Parathyroid adenoma (tissue), 2 donors: ENCODE measurements around the gene CD7.
A peak's percentile ranks its signal among the peaks of the same experiment; 100 is the strongest.

Experiments
- H2AFZ ChIP-seq: fragments of 300-600 bp; sonication (generic); one replicate; pipeline ENCODE4 v1.7.0; 2017; ENCODE audit warnings: antibody characterized with exemption, mild to moderate bottlenecking
- H3K27ac ChIP-seq: fragments of 300-600 bp; sonication (generic); one replicate; pipeline ENCODE4 v1.7.0; 2017
- H3K27me3 ChIP-seq: fragments of 300-600 bp; sonication (generic); one replicate; pipeline ENCODE4 v1.7.0; 2017; ENCODE audit warnings: low read length; ENCODE audit not compliant: control insufficient read depth, insufficient read depth
- H3K36me3 ChIP-seq: fragments of 300-600 bp; sonication (generic); one replicate; pipeline ENCODE4 v1.7.0; 2017; ENCODE audit warnings: low read length; ENCODE audit not compliant: control insufficient read depth, insufficient read depth
- H3K4me1 ChIP-seq: fragments of 300-600 bp; sonication (generic); one replicate; pipeline ENCODE4 v1.7.0; 2017; ENCODE audit warnings: control low read depth
- H3K4me2 ChIP-seq: fragments of 300-600 bp; sonication (generic); one replicate; pipeline ENCODE4 v1.7.0; 2017; ENCODE audit warnings: low read length
- H3K4me3 ChIP-seq: fragments of 300-600 bp; sonication (generic); one replicate; pipeline ENCODE4 v1.7.0; 2017; ENCODE audit warnings: low read depth, low read length
- H3K79me2 ChIP-seq: fragments of 300-600 bp; sonication (generic); one replicate; pipeline ENCODE4 v1.7.0; 2017; ENCODE audit warnings: control low read depth
- H3K9ac ChIP-seq: fragments of 300-600 bp; sonication (generic); one replicate; pipeline ENCODE4 v1.7.0; 2017; ENCODE audit warnings: mild to moderate bottlenecking
- H3K9me3 ChIP-seq: fragments of 300-600 bp; sonication (generic); one replicate; pipeline ENCODE4 v1.7.0; 2017; ENCODE audit warnings: low read length; ENCODE audit not compliant: control insufficient read depth
- TF ChIP-seq, protein P1 (sequence below): fragments of 300-600 bp; sonication (generic); IDR thresholded peaks from one replicate; pipeline ENCODE4 v1.7.0; 2017; ENCODE audit warnings: antibody characterized with exemption, mild to moderate bottlenecking
- donor health status: primary hyperparathyroidism.

CD7 gene

DNA sequence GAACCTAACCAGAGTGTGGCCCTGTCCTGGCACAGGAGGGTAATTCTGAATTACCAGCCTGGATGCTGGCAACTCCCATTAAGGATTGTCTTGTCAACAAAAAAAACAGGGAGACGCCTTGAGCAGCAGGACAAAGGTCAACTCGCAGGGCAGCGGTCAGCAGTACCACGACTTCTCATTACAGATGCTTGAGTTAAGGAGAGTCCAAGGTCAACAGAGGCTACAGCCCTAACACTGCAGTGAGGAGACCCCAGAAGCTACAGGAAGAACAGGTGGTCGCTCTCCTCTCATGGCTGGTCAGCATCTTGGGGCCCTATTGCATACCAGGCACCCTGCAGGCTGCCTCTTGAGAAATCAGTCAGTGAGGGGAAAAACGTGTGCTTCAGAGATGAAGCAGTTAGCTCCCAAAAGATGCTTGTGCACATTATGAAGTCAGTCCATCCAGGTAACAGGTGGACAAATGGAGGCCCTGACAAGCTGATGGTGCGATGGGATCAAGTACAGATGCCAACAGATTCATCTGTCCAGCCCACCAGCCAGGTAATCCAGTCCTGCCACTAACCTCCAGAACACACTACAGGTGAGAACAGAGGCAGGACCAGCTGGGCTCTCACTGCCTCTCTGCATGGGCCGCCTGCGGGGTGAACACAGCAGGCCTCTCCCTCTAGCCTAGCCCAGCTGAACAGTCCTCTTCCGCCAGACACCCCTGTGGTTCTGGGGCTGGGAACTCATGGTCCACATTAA is 48.1 kb downstream of the CD7 start:
- no peaks in the 10 kb centered on the region for H3K9me3 ChIP-seq
- H3K4me2 ChIP-seq: no peak overlapping the region
- no peaks in the 10 kb centered on the region for H3K27me3 ChIP-seq
- no peaks in the 10 kb centered on the region for H3K36me3 ChIP-seq
- H3K4me1 ChIP-seq: peaks cover 35% of the 10 kb centered on the region
- H3K9ac ChIP-seq: no peak overlapping the region
- TF ChIP-seq, protein P1, sequence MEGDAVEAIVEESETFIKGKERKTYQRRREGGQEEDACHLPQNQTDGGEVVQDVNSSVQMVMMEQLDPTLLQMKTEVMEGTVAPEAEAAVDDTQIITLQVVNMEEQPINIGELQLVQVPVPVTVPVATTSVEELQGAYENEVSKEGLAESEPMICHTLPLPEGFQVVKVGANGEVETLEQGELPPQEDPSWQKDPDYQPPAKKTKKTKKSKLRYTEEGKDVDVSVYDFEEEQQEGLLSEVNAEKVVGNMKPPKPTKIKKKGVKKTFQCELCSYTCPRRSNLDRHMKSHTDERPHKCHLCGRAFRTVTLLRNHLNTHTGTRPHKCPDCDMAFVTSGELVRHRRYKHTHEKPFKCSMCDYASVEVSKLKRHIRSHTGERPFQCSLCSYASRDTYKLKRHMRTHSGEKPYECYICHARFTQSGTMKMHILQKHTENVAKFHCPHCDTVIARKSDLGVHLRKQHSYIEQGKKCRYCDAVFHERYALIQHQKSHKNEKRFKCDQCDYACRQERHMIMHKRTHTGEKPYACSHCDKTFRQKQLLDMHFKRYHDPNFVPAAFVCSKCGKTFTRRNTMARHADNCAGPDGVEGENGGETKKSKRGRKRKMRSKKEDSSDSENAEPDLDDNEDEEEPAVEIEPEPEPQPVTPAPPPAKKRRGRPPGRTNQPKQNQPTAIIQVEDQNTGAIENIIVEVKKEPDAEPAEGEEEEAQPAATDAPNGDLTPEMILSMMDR: no peak
- no peak overlapping the region for H3K27ac ChIP-seq
- H2AFZ ChIP-seq: no peak overlapping the region
- peaks cover 78% of the 10 kb centered on the region for H3K79me2 ChIP-seq
- no peak overlapping the region for H3K4me3 ChIP-seq

- H3K4me1 ChIP-seq: peaks cover 35% of the 10 kb centered on the region
- H3K4me3 ChIP-seq: no peak overlapping the region
- H2AFZ ChIP-seq: no peak overlapping the region
- H3K4me2 ChIP-seq: peak overlapping the region; percentile 58
- H3K9me3 ChIP-seq: no peaks in the 10 kb centered on the region
- TF ChIP-seq, protein P1: no peak
- H3K27ac ChIP-seq: peak overlapping the region; percentile 30
- H3K9ac ChIP-seq: no peak overlapping the region
- H3K79me2 ChIP-seq: peaks cover 90% of the 10 kb centered on the region
- H3K36me3 ChIP-seq: no peaks in the 10 kb centered on the region
- H3K27me3 ChIP-seq: no peaks in the 10 kb centered on the region
Observed at GRCh38 chr17:82267575-82268379, 49.6 kb downstream of the CD7 start.

DNA sequence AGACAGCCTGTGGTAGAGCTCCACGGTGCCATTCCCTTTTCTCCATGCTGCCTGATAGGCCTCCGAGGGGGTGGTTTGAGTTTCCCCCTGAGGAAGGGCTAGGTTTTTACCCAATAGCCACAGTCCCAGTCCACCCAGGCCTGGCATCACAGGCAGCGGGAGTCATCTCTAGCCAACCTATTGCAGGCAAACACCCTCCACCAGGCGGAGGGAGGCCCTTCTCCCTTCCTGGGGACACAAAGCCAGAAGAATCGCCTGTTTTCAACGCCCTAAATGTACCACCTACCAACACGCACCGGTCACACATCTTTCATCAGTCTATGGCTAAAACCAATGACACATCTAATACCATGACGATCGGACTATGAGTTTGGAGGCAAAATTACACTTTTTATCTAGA is 51.3 kb downstream of the CD7 start:
- no peak overlapping the region for H3K9ac ChIP-seq
- no peak overlapping the region for H2AFZ ChIP-seq
- no peak overlapping the region for H3K4me3 ChIP-seq
- TF ChIP-seq, protein P1: no peak
- H3K9me3 ChIP-seq: no peaks in the 10 kb centered on the region
- peaks cover 83% of the 10 kb centered on the region for H3K79me2 ChIP-seq
- H3K27me3 ChIP-seq: no peaks in the 10 kb centered on the region
- H3K4me1 ChIP-seq: peaks cover 28% of the 10 kb centered on the region
- no peaks in the 10 kb centered on the region for H3K36me3 ChIP-seq
- H3K27ac ChIP-seq: no peak overlapping the region
- no peak overlapping the region for H3K4me2 ChIP-seq
